K562 (cell line): ENCODE measurements around the gene GLRX5. TPM values are rescaled to one million over a fixed set of nuclear protein-coding genes. Genes with fewer than 3 reads are reported as not detected.
A peak's percentile ranks its signal among the peaks of the same experiment; 100 is the strongest.

Experiments
- ARHGAP35 ChIP-seq: fragments of 450-650 bp; IDR thresholded peaks from 2 replicates; pipeline ENCODE4 v1.6.1; 2018; ENCODE audit not compliant: partially characterized antibody
- ASH1L ChIP-seq: fragments of 450-650 bp; IDR thresholded peaks from 2 replicates; pipeline ENCODE4 v1.6.1; 2018; ENCODE audit warnings: borderline replicate concordance, mild to moderate bottlenecking, low read depth; ENCODE audit not compliant: partially characterized antibody
- ATF7 ChIP-seq: fragments of 450-650 bp; IDR thresholded peaks from 2 replicates; pipeline ENCODE4 v1.7.1; 2014; ENCODE audit warnings: mild to moderate bottlenecking, moderate library complexity
- BRF1 ChIP-seq: IDR thresholded peaks from 3 replicates; pipeline ENCODE4 v1.6.1; 2011; ENCODE audit warnings: borderline replicate concordance, mild to moderate bottlenecking; ENCODE audit not compliant: insufficient read length; ENCODE audit errors: extremely low read depth
- CREB1 ChIP-seq, 2 experiments: sonication (generic) in 1 of 2; formaldehyde crosslinking in 1 of 2; IDR thresholded peaks; 2 replicates each; pipeline versions ENCODE4 v1.6.1 to v1.8.0; 2012 to 2022; ENCODE audit warnings: inconsistent platforms in 1 of 2, mild to moderate bottlenecking in 1 of 2, missing genetic modification reagents in 1 of 2, moderate library complexity in 1 of 2
- FIP1L1 ChIP-seq: fragments of 200-400 bp; formaldehyde crosslinking; IDR thresholded peaks from 2 replicates; pipeline ENCODE4 v1.6.1; 2018; ENCODE audit warnings: mild to moderate bottlenecking, low read depth, low read length; ENCODE audit not compliant: poor library complexity, severe bottlenecking
- FOXP1 ChIP-seq: sonication (generic); formaldehyde crosslinking; IDR thresholded peaks from 2 replicates; pipeline ENCODE4 v1.8.0; 2022; ENCODE audit warnings: mild to moderate bottlenecking, missing genetic modification reagents
- HEY1 ChIP-seq: fragments of 250-450 bp; sonication (Bioruptor Pico); IDR thresholded peaks from 2 replicates; pipeline ENCODE4 v1.5.0; 2020; ENCODE audit warnings: mild to moderate bottlenecking, moderate library complexity, borderline replicate concordance
- HNRNPUL1 ChIP-seq: fragments of 200-400 bp; formaldehyde crosslinking; IDR thresholded peaks from 2 replicates; pipeline ENCODE4 v1.6.1; 2017; ENCODE audit warnings: low read length
- HSF4 ChIP-seq: fragments of 250-450 bp; sonication (Bioruptor Pico); IDR thresholded peaks from 2 replicates; pipeline ENCODE4 v2.1.2; 2022; ENCODE audit warnings: mild to moderate bottlenecking, moderate library complexity, borderline replicate concordance
- JUNB ChIP-seq: fragments of 450-650 bp; formaldehyde crosslinking; conservative IDR thresholded peaks from 2 replicates; pipeline ENCODE4 v1.4.0; 2020; ENCODE audit warnings: mild to moderate bottlenecking
- MEF2D ChIP-seq: conservative IDR thresholded peaks from 2 replicates; pipeline ENCODE4 v1.6.1; 2016; ENCODE audit warnings: low read depth, missing genetic modification characterization, missing compliant biosample characterization
- MYNN ChIP-seq, 2 experiments: sonication (generic); formaldehyde crosslinking in 1 of 2; IDR thresholded peaks; 2 replicates each; pipeline versions ENCODE4 v1.5.0 to v1.6.1; 2016 to 2020; ENCODE audit warnings: antibody characterized with exemption in 1 of 2, missing genetic modification reagents in 1 of 2
- NFYB ChIP-seq: IDR thresholded peaks from 2 replicates; pipeline ENCODE4 v1.6.1; 2011; ENCODE audit warnings: mild to moderate bottlenecking, moderate library complexity; ENCODE audit not compliant: insufficient read length; ENCODE audit errors: extremely low read depth
- PATZ1 ChIP-seq: fragments of 250-450 bp; sonication (Bioruptor Pico); IDR thresholded peaks from 2 replicates; pipeline ENCODE4 v1.5.0; 2020; ENCODE audit warnings: mild to moderate bottlenecking, borderline replicate concordance
- RFX5 ChIP-seq: IDR thresholded peaks from 2 replicates; pipeline ENCODE4 v1.6.1; 2011; ENCODE audit warnings: low read depth, mild to moderate bottlenecking, improper control_type of control experiment, low read length
- SMC3 ChIP-seq: conservative IDR thresholded peaks from 2 replicates; pipeline ENCODE4 v1.6.1; 2011; ENCODE audit warnings: low read depth, low read length, improper control_type of control experiment; ENCODE audit not compliant: insufficient read depth
- TGIF2 ChIP-seq: sonication (generic); formaldehyde crosslinking; IDR thresholded peaks from 2 replicates; pipeline ENCODE4 v1.8.1; 2022; ENCODE audit warnings: mild to moderate bottlenecking, missing genetic modification reagents, moderate library complexity
- TOE1 ChIP-seq, 2 experiments: fragments of 450-650 bp in 1 of 2; sonication (generic) in 1 of 2; formaldehyde crosslinking in 1 of 2; IDR thresholded peaks; 2 replicates each; pipeline versions ENCODE4 v1.7.1 to v1.8.0; 2016 to 2022; ENCODE audit warnings: borderline replicate concordance in 2 of 2, mild to moderate bottlenecking in 2 of 2, antibody characterized with exemption in 1 of 2, inconsistent platforms in 1 of 2, low read depth in 1 of 2, missing genetic modification reagents in 1 of 2, moderate library complexity in 1 of 2
- TRIM28 ChIP-seq: fragments of 450-650 bp; IDR thresholded peaks from 2 replicates; pipeline ENCODE4 v1.6.1; 2017
- TSHZ1 ChIP-seq: fragments of 250-450 bp; sonication (Bioruptor Pico); IDR thresholded peaks from 2 replicates; pipeline ENCODE4 v1.4.0; 2020; ENCODE audit warnings: mild to moderate bottlenecking, moderate library complexity
- ZNF644 ChIP-seq: fragments of 200-800 bp; sonication (Bioruptor generic); IDR thresholded peaks from 2 replicates; pipeline ENCODE4 v1.6.1; 2016; ENCODE audit warnings: low read depth, missing genetic modification characterization, missing compliant biosample characterization
- ZNF766 ChIP-seq: fragments of 200-800 bp; sonication (Bioruptor generic); conservative IDR thresholded peaks from 2 replicates; pipeline ENCODE4 v1.6.1; 2016; ENCODE audit warnings: missing genetic modification characterization, missing compliant biosample characterization
- polyA plus RNA-seq, 8 experiments: library from polyadenylated mRNA; depleted of rRNA in 4 of 8; stranded (reverse) in 5 of 8; unstranded in 3 of 8; fragments of >200 nt; fragmentation: Nextera tagmentation in 2 of 8; fragmentation: Illumina TruSeq in 1 of 8; extraction: Ambion mirVana in 2 of 8; extraction: Trizol in 1 of 8; gene quantifications; 2 replicates each; pipeline versions ENCODE4 v1.2.1 to v1.2.3, GENCODE V29; 2011 to 2014; ENCODE audit warnings: inconsistent platforms in 1 of 8, missing spikeins in 1 of 8
- total RNA-seq, 7 experiments: library from RNA; depleted of rRNA in 6 of 7; stranded (reverse); fragments of >200 nt in 6 of 7; fragmentation: Illumina TruSeq in 2 of 7; extraction: Trizol in 2 of 7; gene quantifications; 2 replicates each; pipeline versions ENCODE4 v1.2.1 to v1.2.3, GENCODE V29; 2011 to 2021; ENCODE audit warnings: low replicate concordance in 1 of 7

Gene GLRX5
- total and polyA plus RNA-seq, 9 of the 15 experiments (the other 6 are each of a cell fraction or from before 2014, with no cell fraction given) = 16.7 to 96.8 (median 66.8) TPM

GRCh38 chr14:95545515-95546168 is 10.8 kb downstream of the GLRX5 start (continued):
- TF ChIP-seq PATZ1 = no peak
- no peak for TF ChIP-seq HEY1 (CRISPR knock-in tag)
- TF ChIP-seq SMC3 = no peak
- 0 out of 2 replicates have a peak, but pooled peaks have one; percentile 31 for TF ChIP-seq ATF7
- TF ChIP-seq FOXP1 (CRISPR knock-in tag) = no peak
- no peak for TF ChIP-seq TRIM28
- TF ChIP-seq JUNB (CRISPR knock-in tag) = peak; percentile 55; the same call in 1 of the 2 replicates
- no peak for TF ChIP-seq MEF2D (tag)
- peak; percentile 99 for TF ChIP-seq ZNF766 (CRISPR knock-in tag)
- no peak for TF ChIP-seq NFYB
- TF ChIP-seq TSHZ1 = no peak
- no peak for TF ChIP-seq RFX5
- TF ChIP-seq BRF1 = no peak
- no peak for TF ChIP-seq FIP1L1
- no peak for TF ChIP-seq TOE1 (IDR thresholded peaks at IDR 0.05; ENCODE audit: borderline replicate concordance)
- TF ChIP-seq TOE1 (CRISPR knock-in tag; IDR thresholded peaks at IDR 0.05; ENCODE audit: borderline replicate concordance, low read depth) = no peak
- TF ChIP-seq ARHGAP35 = no peak
- TF ChIP-seq HNRNPUL1 = no peak
- 0 out of 2 replicates have a peak, but pooled peaks have one; percentile 33 for TF ChIP-seq CREB1 (IDR thresholded peaks at IDR 0.05)
- TF ChIP-seq CREB1 (CRISPR knock-in tag; IDR thresholded peaks at IDR 0.05) = no peak
- TF ChIP-seq TGIF2 (CRISPR knock-in tag) = no peak
- TF ChIP-seq MYNN (IDR thresholded peaks at IDR 0.05) = peak; percentile 51; the same call in 1 of the 2 replicates
- TF ChIP-seq MYNN (CRISPR knock-in tag; IDR thresholded peaks at IDR 0.05) = no peak
- no peak for TF ChIP-seq HSF4 (CRISPR knock-in tag)
- no peak for TF ChIP-seq ZNF644
- TF ChIP-seq ASH1L = no peak
